Raji (cell line): ENCODE measurements around the gene CD79B.

ENCODE experiments used
- POLR2A ChIP-seq: IDR thresholded peaks from 2 replicates; pipeline ENCODE4 v1.6.1; 2011; ENCODE audit warnings: low read depth, low read length, control low read depth; ENCODE audit not compliant: insufficient read depth

Gene CD79B

DNA sequence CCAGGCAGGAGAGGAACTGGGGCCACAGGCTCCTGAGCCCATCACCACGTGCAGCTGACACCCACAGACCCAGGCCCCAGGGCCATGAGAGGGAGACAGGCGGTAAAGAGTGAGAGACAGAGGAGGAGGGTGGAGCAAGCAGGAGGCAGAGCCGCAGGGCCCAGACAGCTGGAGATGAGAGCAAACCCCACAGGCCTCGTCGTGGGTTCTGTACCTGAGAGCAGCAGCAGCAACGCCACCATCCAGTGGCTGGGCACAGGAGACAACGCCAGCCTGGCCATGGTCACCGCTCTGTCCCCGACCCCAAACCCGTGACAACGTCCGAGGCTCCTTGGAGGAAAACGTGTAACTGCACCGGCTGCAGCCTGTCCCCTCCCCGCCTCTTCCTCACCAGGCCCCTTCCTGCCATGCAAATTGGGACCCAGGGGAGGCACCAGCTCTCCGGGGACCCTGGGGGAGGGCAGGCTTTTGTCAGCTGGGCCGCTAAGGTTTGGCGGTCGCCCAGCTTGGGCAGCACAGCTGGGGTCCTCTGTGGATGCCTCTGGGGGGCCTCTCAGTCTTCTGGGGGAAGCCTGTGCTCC is at the start of gene CD79B:
TSS of gene CD79B (minus strand) at position 351 of the 581 bp plus-strand sequence. CDS start at position 281, 70 bp downstream.
- peak; percentile 100 for TF ChIP-seq POLR2A

DNA sequence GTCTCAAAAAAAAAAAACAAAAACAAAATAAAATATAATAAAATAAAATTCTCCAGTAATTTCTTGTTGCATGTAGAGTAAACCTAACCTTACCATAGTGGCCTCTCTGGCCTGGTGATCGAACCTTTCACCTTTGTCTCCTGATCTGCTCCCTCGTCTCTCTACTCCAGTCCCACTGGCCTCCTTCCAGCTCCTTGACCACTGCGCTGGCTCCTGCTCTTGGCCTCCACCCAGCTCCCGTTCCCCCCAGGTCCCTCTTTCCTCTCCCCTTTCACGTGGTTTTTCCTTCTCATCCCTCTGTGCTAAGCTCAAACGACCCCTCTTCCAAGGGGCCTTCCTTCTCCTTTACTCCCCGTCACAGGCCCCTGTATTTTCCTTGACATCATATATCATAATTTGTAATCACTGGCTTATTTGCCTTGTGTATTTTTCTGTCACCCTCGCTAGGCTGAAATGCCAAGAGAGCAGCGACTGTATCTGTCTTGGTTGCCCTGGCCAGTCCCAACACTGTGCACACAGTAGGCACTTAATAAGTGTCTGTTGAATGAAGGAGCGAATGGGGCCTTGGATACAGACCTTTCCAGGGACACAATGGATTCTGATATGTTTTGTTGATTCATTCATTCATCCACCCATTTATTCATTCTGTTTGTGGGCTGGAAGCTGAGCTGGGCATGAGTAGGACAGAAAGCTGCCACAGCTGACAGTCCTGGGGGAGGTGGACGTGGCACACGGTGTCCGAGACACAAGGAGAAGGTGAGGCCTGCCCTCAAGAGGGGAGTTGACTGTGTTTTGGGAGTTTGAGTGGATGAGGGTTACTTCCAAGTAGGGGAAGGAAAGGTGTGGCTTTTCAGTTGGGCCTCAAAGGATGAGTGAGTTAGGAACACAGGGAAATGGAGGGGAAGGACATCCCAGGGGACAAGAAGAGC is 46.4 kb upstream of the CD79B start:
- no peak for TF ChIP-seq POLR2A

DNA sequence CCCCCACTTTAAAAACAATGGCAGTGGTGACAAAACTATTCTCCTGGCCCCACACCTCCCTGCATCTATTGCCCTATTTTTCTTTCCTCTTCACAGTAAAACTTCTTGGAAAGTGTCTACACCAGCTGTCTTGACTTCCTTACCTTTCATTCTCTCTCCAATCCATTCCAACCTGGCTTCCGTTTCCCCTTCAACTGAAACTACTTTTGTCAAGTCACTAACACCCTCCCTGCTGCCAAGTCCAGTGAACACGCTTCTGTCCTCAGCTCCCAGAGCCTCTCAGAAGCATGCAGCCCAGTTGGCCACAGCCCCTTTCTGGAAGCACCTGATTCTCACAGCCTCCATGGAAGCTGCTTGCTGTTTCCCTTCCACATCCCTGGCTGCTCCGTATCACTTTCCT is 44.6 kb upstream of the CD79B start:
- no peak for TF ChIP-seq POLR2A

- TF ChIP-seq POLR2A, result no peak
Observed at GRCh38 chr17:63975541-63976092, 43.5 kb upstream of the CD79B start.

DNA sequence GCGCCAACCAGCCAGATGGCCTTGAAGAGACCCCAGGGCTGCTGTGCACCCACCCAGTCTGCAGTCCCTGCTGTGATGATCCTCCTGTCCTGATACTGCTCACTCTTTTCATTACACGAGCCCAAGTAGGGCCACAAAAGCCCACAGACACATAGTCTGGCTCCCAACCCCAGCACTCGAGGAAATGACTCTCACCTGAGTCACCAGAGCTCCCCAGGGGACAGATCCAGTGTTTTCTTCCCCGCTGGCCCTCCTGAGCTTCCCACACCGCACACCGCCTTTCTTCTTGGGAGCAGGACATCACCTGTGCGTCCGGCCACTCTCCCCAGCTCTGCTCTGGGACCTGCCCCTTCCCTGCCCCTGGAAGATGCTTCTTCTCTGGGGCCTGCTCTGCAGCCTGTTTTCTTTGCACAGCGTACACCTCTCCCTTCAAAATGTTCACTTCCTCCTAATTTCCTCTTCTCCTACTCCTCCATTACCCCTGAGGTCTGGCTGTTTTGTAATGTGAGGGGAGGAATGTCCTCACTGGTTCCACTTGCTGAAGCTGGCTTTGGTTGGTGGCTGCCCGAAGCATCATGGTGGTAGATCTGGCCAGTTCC is 42.6 kb upstream of the CD79B start:
- no peak for TF ChIP-seq POLR2A

- TF ChIP-seq POLR2A, result no peak
Observed at GRCh38 chr17:63973930-63974593, 41.9 kb upstream of the CD79B start.

DNA sequence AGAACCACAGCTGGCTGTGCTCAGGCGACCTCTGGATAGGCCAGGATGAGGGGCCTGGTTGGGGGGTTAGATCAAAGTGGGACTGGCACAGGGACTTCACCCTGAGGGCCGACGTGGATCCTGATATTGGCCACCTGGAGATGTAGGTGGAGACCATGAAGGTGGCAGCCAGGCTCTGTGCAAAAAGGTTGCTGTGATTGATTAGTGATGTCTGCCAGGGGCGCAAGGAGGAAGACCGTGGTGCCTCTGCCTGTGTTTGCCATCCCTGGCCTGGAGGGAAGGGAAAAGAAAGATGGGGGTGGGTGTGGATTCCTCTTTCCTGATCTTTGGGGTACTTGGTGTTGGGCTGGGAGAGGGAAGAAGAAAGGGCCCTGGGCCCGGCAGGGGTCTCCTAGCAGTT is 41.1 kb upstream of the CD79B start:
- no peak for TF ChIP-seq POLR2A

DNA sequence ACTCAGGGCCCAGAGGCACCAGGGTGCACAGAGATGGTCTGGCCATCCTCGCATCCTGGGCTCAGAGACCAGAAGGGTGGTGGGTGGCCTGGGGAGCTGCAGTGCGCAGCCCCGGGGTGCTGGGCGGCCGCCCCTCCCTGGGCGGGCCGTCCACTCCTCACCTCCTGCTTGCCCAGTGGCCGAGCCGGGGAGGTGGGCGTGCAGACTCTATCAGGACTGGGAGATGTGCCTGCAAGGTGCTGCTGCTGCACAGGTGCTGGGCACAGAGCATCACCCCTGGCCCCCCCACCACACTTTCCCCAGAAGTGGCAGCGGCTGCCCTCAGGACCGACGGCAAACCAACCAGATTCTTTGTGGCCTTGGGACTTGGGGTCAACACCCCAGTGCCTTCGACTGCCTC is 40.7 kb upstream of the CD79B start, which contains the start of gene SCN4A:
TSS of gene SCN4A (minus strand) at position 123 of the 400 bp plus-strand sequence. CDS start at position 46, 77 bp downstream.
- no peak for TF ChIP-seq POLR2A

GRCh38 chr17:63969278-63969677 is 37.1 kb upstream of the CD79B start:
- TF ChIP-seq POLR2A, result no peak

DNA sequence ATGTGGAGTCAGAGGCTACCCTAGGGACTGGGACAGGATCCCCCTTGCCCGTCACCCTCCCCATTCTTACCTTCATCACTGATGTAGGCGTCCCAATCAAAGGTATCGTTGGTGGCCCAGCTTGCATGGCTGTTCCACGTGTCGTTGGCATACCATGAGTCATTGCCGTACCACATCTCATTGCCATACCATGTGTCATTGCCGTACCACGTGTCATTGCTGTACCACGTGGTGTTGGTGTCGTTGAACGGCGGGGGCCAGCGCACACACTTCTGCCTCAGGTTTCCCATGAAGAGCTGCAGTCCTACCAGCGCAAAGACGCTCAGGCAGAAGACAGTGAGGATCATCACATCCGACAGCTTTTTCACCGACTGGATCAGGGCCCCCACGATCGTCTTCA is 35.8 kb upstream of the CD79B start:
- no peak for TF ChIP-seq POLR2A

- TF ChIP-seq POLR2A, result no peak
Observed at GRCh38 chr17:63966646-63967264, 34.6 kb upstream of the CD79B start.

DNA sequence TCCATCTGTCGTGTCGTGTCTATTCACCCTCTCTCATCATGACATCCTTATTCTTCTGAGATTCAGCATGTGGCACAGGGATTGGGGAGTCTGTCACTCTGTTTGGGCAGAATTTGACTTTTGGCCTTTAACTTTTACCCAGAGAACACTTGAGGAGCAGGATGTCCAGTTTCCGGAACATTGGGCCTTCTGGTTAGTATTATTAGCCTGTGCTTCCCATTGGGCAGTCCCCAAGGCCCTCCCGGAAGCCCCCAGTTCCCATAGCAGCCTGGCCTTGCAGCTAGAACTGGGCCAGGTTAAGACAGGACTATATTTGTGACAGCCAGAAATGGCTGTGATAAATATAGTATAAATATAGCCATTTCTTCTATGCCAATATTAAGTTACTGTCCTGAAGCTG is 31.0 kb upstream of the CD79B start:
- TF ChIP-seq POLR2A, result no peak

- no peak for TF ChIP-seq POLR2A
Observed at GRCh38 chr17:63962298-63962744, 30.2 kb upstream of the CD79B start.

DNA sequence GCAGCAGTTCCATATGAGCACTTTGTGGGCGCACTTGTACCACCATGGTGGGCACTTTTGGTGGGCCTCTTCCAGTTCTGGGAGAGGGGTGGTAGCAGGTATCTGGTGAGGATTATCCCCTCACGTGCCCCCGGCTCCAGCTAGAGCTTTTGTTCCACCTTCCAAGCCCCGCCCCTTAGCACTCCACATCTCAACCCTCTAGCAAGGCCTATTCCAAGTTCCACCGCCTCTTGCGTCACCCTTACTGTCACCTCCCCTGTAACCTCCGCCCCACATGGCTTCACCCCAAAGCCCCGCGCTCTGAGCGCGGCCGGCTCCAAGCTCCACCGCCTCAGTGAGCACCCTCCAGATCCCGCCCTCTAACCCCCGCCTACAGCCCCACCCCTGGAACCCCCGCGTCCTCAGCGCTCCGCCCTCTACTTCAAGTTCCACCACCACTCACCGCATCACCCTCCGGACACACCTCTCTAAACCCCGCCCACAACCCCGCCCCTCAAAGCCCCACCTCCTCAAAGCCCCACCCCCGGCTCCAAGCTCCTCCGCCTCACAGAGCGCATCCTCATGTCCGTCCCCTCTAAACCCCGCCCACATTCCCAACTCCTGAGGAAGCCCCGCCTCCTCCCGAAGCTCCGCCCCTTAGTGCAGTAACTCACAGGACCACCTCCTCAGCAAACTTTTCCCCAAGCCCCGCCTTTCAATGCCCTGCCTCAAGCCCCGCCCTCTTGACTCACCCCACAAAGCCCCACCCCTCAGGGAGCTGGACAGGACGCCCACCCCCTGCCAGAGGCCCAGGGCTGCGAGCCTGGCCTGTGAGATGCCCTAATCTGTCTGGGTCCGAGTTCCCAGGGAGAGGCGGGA is 29.5 kb upstream of the CD79B start:
- peak; percentile 49; the same call in 1 of the 2 replicates for TF ChIP-seq POLR2A

DNA sequence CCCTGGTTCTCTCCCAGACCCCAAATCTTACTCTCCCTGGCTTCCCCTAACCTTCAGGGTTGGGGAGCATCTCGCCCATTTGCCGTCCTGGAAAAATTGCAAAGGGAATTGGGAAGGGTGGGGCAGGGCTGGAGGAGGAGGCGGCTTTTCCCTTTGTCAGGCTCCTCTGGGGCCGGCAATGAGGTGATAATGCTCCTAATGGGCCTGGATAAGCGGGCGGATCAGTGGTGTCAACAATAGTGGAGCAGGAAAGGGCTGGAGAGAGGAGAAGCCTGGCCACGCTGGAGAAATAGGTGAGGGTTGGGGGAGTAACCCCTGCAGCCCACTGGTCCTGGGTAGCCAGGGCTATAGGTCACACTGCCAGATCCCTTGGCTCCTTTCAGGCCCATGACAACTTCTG is 28.3 kb upstream of the CD79B start:
- no peak for TF ChIP-seq POLR2A
